MM.1S (cell line): ENCODE measurements around the gene TOGARAM1.

Experiments used
- DNase-seq: peaks from one replicate; pipeline ENCODE4 v3.0.0-alpha.2; 2015
- H2AFZ ChIP-seq: fragments of 300-600 bp; sonication (generic); 2 replicates; pipeline ENCODE4 v1.6.0; 2016; ENCODE audit warnings: antibody characterized with exemption, low read length
- H3F3A ChIP-seq: fragments of 300-600 bp; sonication (generic); 2 replicates; pipeline ENCODE4 v1.6.1; 2016; ENCODE audit warnings: mild to moderate bottlenecking, antibody characterized with exemption, low read length, moderate library complexity, mixed read lengths; ENCODE audit not compliant: insufficient read depth
- H3K27ac ChIP-seq: fragments of 300-600 bp; sonication (generic); 2 replicates; pipeline ENCODE4 v1.5.1; 2016; ENCODE audit warnings: mild to moderate bottlenecking, low read length
- H3K27me3 ChIP-seq: fragments of 300-600 bp; sonication (generic); replicated peaks from 2 replicates; pipeline ENCODE4 v1.6.0; 2016; ENCODE audit warnings: low read length; ENCODE audit not compliant: insufficient read depth
- H3K36me3 ChIP-seq: fragments of 300-600 bp; sonication (generic); replicated peaks from 2 replicates; pipeline ENCODE4 v1.6.1; 2016; ENCODE audit warnings: mild to moderate bottlenecking, low read length, mixed read lengths; ENCODE audit not compliant: insufficient read depth
- H3K4me1 ChIP-seq: fragments of 300-600 bp; sonication (generic); 2 replicates; pipeline ENCODE4 v1.6.1; 2016; ENCODE audit warnings: low read length, mixed read lengths
- H3K4me2 ChIP-seq: fragments of 300-600 bp; sonication (generic); 2 replicates; pipeline ENCODE4 v1.6.0; 2016; ENCODE audit warnings: low read depth, low read length
- H3K4me3 ChIP-seq: fragments of 300-600 bp; sonication (generic); 2 replicates; pipeline ENCODE4 v1.5.1; 2016; ENCODE audit warnings: low read length, mixed read lengths
- H3K79me2 ChIP-seq: fragments of 300-600 bp; sonication (generic); 2 replicates; pipeline ENCODE4 v1.6.1; 2016; ENCODE audit warnings: mixed run types, low read length, mixed read lengths
- H3K9ac ChIP-seq: fragments of 300-600 bp; sonication (generic); 2 replicates; pipeline ENCODE4 v1.6.1; 2016; ENCODE audit warnings: low read length, mixed read lengths
- H3K9me2 ChIP-seq: fragments of 300-600 bp; sonication (generic); replicated peaks from 2 replicates; pipeline ENCODE4 v1.6.1; 2016; ENCODE audit warnings: mild to moderate bottlenecking, low read length, mixed read lengths; ENCODE audit not compliant: insufficient read depth
- H3K9me3 ChIP-seq: fragments of 300-600 bp; sonication (generic); replicated peaks from 2 replicates; pipeline ENCODE4 v1.6.1; 2016; ENCODE audit warnings: mild to moderate bottlenecking, low read length, mixed read lengths; ENCODE audit not compliant: insufficient read depth
- H4K20me1 ChIP-seq: fragments of 300-600 bp; sonication (generic); 2 replicates; pipeline ENCODE4 v1.6.1; 2016; ENCODE audit warnings: mild to moderate bottlenecking, low read length, moderate library complexity, mixed read lengths; ENCODE audit not compliant: insufficient read depth
- EZH2 ChIP-seq: fragments of 300-600 bp; sonication (generic); optimal IDR thresholded peaks from 2 replicates; pipeline ENCODE3; 2017; ENCODE audit warnings: low read depth, mild to moderate bottlenecking, antibody characterized with exemption, low read length, mixed read lengths
- EZH2phosphoT487 ChIP-seq: fragments of 300-600 bp; sonication (generic); IDR thresholded peaks from 2 replicates; pipeline ENCODE4 v1.6.1; 2018; ENCODE audit warnings: antibody characterized with exemption, low read length
- TF ChIP-seq, protein P1 (sequence below): fragments of 300-600 bp; sonication (generic); IDR thresholded peaks from 2 replicates; pipeline ENCODE4 v1.5.1; 2016; ENCODE audit warnings: antibody characterized with exemption, low read length, mixed read lengths

TOGARAM1 gene

GRCh38 chr14:45028107-45028626 is 66.2 kb downstream of the TOGARAM1 start:
- Histone ChIP-seq H3K9ac (no peak overlapping the region), H3K27me3 (no peaks in the 10 kb centered on the region), H4K20me1 (no peaks in the 10 kb centered on the region), H3K9me2 (no peaks in the 10 kb centered on the region), H2AFZ (no peak overlapping the region), H3K4me2 (no peak overlapping the region), H3K4me1 (no peaks in the 10 kb centered on the region), H3K79me2 (no peaks in the 10 kb centered on the region), H3K4me3 (no peak overlapping the region), H3F3A (no peaks in the 10 kb centered on the region), H3K9me3 (no peaks in the 10 kb centered on the region), H3K36me3 (no peaks in the 10 kb centered on the region), H3K27ac (no peak overlapping the region)
- TF ChIP-seq EZH2phosphoT487 = no peak
- TF ChIP-seq, protein P1, sequence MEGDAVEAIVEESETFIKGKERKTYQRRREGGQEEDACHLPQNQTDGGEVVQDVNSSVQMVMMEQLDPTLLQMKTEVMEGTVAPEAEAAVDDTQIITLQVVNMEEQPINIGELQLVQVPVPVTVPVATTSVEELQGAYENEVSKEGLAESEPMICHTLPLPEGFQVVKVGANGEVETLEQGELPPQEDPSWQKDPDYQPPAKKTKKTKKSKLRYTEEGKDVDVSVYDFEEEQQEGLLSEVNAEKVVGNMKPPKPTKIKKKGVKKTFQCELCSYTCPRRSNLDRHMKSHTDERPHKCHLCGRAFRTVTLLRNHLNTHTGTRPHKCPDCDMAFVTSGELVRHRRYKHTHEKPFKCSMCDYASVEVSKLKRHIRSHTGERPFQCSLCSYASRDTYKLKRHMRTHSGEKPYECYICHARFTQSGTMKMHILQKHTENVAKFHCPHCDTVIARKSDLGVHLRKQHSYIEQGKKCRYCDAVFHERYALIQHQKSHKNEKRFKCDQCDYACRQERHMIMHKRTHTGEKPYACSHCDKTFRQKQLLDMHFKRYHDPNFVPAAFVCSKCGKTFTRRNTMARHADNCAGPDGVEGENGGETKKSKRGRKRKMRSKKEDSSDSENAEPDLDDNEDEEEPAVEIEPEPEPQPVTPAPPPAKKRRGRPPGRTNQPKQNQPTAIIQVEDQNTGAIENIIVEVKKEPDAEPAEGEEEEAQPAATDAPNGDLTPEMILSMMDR = no peak
- no peak for DNase-seq

GRCh38 chr14:45034730-45035129 is 72.7 kb downstream of the TOGARAM1 start:
- H3K9me2 ChIP-seq = no peaks in the 10 kb centered on the region
- no peak overlapping the region for H3K4me2 ChIP-seq
- no peaks in the 10 kb centered on the region for H3K79me2 ChIP-seq
- H3K4me1 ChIP-seq = no peaks in the 10 kb centered on the region
- H3K36me3 ChIP-seq = no peaks in the 10 kb centered on the region
- H2AFZ ChIP-seq = no peak overlapping the region
- H3F3A ChIP-seq = no peaks in the 10 kb centered on the region
- no peak for DNase-seq
- no peaks in the 10 kb centered on the region for H4K20me1 ChIP-seq
- no peak overlapping the region for H3K9ac ChIP-seq
- H3K27me3 ChIP-seq = no peaks in the 10 kb centered on the region
- H3K27ac ChIP-seq = no peak overlapping the region
- H3K9me3 ChIP-seq = no peaks in the 10 kb centered on the region
- H3K4me3 ChIP-seq = no peak overlapping the region
- no peak for TF ChIP-seq EZH2phosphoT487
- TF ChIP-seq, protein P1 = no peak
- TF ChIP-seq EZH2 = no peak

DNA sequence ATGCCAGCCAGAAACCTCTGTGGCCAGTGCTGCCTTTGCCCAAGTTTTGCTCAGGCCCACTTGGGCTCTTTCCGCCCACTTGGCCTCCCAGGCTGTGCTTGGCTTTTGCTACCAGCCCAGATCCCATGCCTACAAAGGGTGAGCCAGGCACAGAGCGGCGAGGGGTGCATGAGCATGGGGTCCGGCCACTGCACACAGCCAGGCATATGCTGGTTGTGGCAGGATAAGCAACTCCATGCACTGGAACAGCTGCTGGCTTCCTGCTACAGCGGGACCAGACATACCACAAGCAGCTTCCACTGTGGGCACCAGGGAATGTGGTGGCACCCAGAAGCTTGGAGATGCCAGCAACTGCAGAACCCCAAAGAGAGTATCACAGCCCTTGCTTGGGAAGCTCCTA is 76.3 kb downstream of the TOGARAM1 start:
- Histone ChIP-seq H3K27ac (no peak overlapping the region), H3K9ac (no peak overlapping the region), H3K79me2 (no peaks in the 10 kb centered on the region), H3K9me3 (no peaks in the 10 kb centered on the region), H3K27me3 (no peaks in the 10 kb centered on the region), H2AFZ (no peak overlapping the region), H3K4me3 (no peak overlapping the region), H3K4me1 (no peaks in the 10 kb centered on the region), H4K20me1 (no peaks in the 10 kb centered on the region), H3K4me2 (no peak overlapping the region), H3F3A (no peaks in the 10 kb centered on the region), H3K36me3 (no peaks in the 10 kb centered on the region), H3K9me2 (no peaks in the 10 kb centered on the region)
- no peak for DNase-seq
- TF ChIP-seq EZH2phosphoT487 (no peak), EZH2 (no peak)
- TF ChIP-seq, protein P1 = no peak
